Liver (tissue), 3 donors: Measurements from ENCODE around the gene EDN1.

Experiments used
- ATF3 ChIP-seq: IDR thresholded peaks from 2 replicates; pipeline ENCODE4 v1.6.1; 2016; ENCODE audit warnings: antibody characterized with exemption
- CTCF ChIP-seq: fragments of 150-350 bp; IDR thresholded peaks from 2 replicates; pipeline ENCODE4 v1.5.1; 2017; ENCODE audit warnings: improper control_type of control experiment, low read depth, low read length; ENCODE audit not compliant: missing input control
- EGR1 ChIP-seq, 2 donors: IDR thresholded peaks; 2 replicates each; pipeline ENCODE4 v1.6.1; 2016 to 2018; ENCODE audit warnings: antibody characterized with exemption in 2 of 2, low read depth in 2 of 2
- GABPA ChIP-seq, 2 donors: IDR thresholded peaks in 1 of 2; conservative IDR thresholded peaks in 1 of 2; 2 replicates each; pipeline ENCODE4 v1.6.1; 2016; ENCODE audit warnings: antibody characterized with exemption in 2 of 2, mild to moderate bottlenecking in 1 of 2, moderate library complexity in 1 of 2
- HNF4A ChIP-seq, 2 donors: conservative IDR thresholded peaks; 2 replicates each; pipeline ENCODE4 v1.6.1; 2016; ENCODE audit warnings: antibody characterized with exemption in 2 of 2, mild to moderate bottlenecking in 2 of 2
- MAX ChIP-seq: IDR thresholded peaks from 2 replicates; pipeline ENCODE4 v1.6.1; 2016; ENCODE audit warnings: antibody characterized with exemption
- NR2F2 ChIP-seq: IDR thresholded peaks from 2 replicates; pipeline ENCODE4 v1.6.1; 2016; ENCODE audit warnings: antibody characterized with exemption
- RAD21 ChIP-seq, 2 donors: IDR thresholded peaks; 2 replicates each; pipeline ENCODE4 v1.6.1; 2016; ENCODE audit warnings: antibody characterized with exemption in 2 of 2, mild to moderate bottlenecking in 2 of 2
- SP1 ChIP-seq: IDR thresholded peaks from 2 replicates; pipeline ENCODE4 v1.6.1; 2018; ENCODE audit warnings: antibody characterized with exemption, mild to moderate bottlenecking
- TAF1 ChIP-seq: conservative IDR thresholded peaks from 2 replicates; pipeline ENCODE4 v1.6.1; 2016; ENCODE audit warnings: antibody characterized with exemption, mild to moderate bottlenecking
- YY1 ChIP-seq: IDR thresholded peaks from 2 replicates; pipeline ENCODE4 v1.6.1; 2016; ENCODE audit warnings: antibody characterized with exemption, mild to moderate bottlenecking
- ZBTB33 ChIP-seq: IDR thresholded peaks from 2 replicates; pipeline ENCODE4 v1.6.1; 2016; ENCODE audit warnings: antibody characterized with exemption
- donor health status: healthy.
- donor health status: healthy.

- TF ChIP-seq CTCF (no peak), HNF4A (conservative IDR thresholded peaks at IDR 0.05) (no peak), TAF1 (no peak), ZBTB33 (no peak), ATF3 (no peak), SP1 (no peak), YY1 (no peak), MAX (no peak), GABPA (IDR thresholded peaks at IDR 0.05 in 1 of 2, conservative IDR thresholded peaks at IDR 0.05 in 1 of 2) (no peak), RAD21 (IDR thresholded peaks at IDR 0.05) (no peak), NR2F2 (no peak), EGR1 (IDR thresholded peaks at IDR 0.05; ENCODE audit: low read depth in 2 of 2) (no peak)
These were observed 22.6 kb downstream of the EDN1 start for GRCh38 chr6:12312736-12313135.
